Nasal cavity respiratory epithelium epithelial cell of viscerocranial mucosa (primary cell): Measurements from ENCODE around the gene PRDM7. TPM values are rescaled to one million over a fixed set of nuclear protein-coding genes. Genes with fewer than 3 reads are reported as not detected.

Experiments
- total RNA-seq: library from RNA; depleted of rRNA; stranded (reverse); fragments of >200 nt; gene quantifications from 2 replicates; pipeline ENCODE4 v1.2.3, GENCODE V29; 2014

PRDM7 gene
- total RNA-seq = not detected in 2 replicates

DNA sequence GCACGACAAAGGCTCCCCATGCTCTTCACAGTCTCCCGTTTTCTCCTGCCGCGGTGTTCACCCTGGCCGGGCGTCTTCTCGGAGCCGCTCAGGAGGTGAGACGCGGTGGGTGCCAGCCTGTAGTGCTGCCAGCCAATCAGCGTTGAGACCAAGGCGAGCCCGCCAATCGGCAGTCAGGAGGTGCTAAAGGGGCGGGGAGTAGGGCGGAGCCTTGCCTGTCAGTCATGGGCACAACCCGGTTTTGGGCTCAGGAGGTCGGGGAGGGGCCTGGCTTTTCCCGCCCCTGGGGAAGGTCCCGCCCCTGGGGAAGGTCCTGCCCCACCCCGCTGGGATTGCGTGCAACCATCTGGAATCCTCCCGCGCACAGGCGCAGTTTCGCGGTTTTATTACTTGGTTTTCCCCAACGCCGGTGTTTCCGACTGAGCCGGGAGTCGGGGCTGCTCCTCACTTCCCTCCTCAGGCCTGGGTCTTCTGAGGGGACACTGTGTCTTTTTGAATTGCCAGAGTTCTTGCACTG, at the start of gene PRDM7:
TSS of gene PRDM7 (minus strand) at position 92 of the 517 bp plus-strand sequence. CDS start 1,421 bp downstream, outside the sequence.

DNA sequence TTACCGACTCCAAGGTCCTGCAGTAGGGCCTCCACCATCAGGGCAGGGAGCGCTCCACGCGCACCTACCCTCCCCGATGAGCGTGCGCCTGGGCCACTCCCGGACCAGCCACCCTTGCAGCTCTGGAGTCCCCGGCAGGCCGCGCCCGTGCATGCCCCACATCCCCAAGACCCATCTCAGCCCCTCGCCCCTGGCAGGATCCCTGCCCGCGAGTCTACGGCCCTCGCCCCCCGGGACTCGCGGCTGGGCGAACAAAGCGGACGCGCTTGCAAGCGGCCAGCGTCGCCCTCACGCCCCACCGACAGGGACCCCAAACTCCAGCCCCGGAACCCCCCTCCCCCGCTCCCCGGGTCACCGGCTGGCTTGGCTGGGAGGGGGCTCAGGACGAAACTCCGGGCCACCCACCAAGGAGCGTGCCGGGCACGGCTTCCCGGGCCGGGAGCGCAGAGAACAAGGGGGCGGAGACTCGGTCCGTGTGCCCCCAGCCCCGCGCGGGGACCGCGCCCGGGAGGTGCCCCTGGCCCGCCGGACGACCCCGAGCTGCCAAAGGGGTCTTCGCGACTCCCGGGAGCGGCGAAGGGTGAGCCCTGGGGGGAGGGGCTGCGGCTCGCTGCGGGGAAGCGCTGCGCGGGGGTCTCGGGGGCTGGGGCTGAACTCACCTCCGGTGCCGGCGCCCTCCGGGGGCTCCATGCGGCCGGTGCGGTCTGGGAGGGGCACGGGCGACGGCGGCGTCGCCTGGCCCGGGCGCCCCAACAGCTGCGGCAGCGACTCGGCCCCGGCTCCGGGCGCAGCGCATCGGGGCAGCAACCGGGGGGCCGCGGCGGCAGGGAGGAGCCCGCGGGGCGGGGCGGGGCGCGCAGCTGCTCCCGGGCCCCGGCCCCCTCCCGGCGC, 58.2 kb downstream of the PRDM7 start, which contains the start of gene DBNDD1:
TSS of gene DBNDD1 (minus strand) at position 805 of the 891 bp plus-strand sequence. CDS start at position 690, 115 bp downstream.

Other genes starting within 250 kb of the PRDM7 start
- 0.68 and 2.9 TPM in 2 replicates for gene SPIRE2, start 248.9 kb downstream of the PRDM7 start, total RNA-seq
- 88.5 and 107 TPM in 2 replicates for gene TCF25, start 203.7 kb downstream of the PRDM7 start, total RNA-seq
- gene MC1R, start 158.5 kb downstream of the PRDM7 start, total RNA-seq = 0.68 and 5.1 TPM in 2 replicates
- 13.7 and 43.2 TPM in 2 replicates for gene TUBB3, start 154.0 kb downstream of the PRDM7 start, total RNA-seq
- gene DEF8, start 128.6 kb downstream of the PRDM7 start, total RNA-seq = 59.1 and 93.4 TPM in 2 replicates
- 4.4 and 5.1 TPM in 2 replicates for gene DBNDD1, start 57.9 kb downstream of the PRDM7 start, total RNA-seq